Tibial artery (tissue), 4 donors: ENCODE data around the gene ASIC5.

ENCODE experiments used
- DNase-seq, 2 donors: peaks; one replicate each; pipeline ENCODE4 v3.0.0-alpha.2; 2019
- H3K27ac ChIP-seq, 2 donors: fragments of 200-600 bp; sonication (generic) in 1 of 2; 1 replicate in 1 of 2; 2 replicates in 1 of 2; pipeline ENCODE4 v1.5.1; 2018 to 2019; ENCODE audit warnings: mild to moderate bottlenecking in 1 of 2
- H3K27me3 ChIP-seq, 2 donors: fragments of 200-600 bp; sonication (generic) in 1 of 2; one replicate each; pipeline versions ENCODE4 v1.5.1 to v1.6.0; 2016 to 2019
- H3K36me3 ChIP-seq, 3 donors: fragments of 200-600 bp; sonication (generic) in 2 of 3; one replicate each; pipeline ENCODE4 v1.5.1; 2016 to 2019; ENCODE audit warnings: mild to moderate bottlenecking in 2 of 3
- H3K4me1 ChIP-seq, 4 donors: fragments of 200-600 bp; sonication (generic) in 2 of 4; 1 replicate in 3 of 4; 2 replicates in 1 of 4; pipeline ENCODE4 v1.5.1; 2016 to 2019
- H3K4me3 ChIP-seq, 2 donors: fragments of 200-600 bp; sonication (generic) in 1 of 2; 1 replicate in 1 of 2; 2 replicates in 1 of 2; pipeline ENCODE4 v1.5.1; 2018 to 2019; ENCODE audit warnings: mild to moderate bottlenecking in 2 of 2
- H3K9me3 ChIP-seq, 3 donors: fragments of 200-600 bp; sonication (generic) in 1 of 3; one replicate each; pipeline ENCODE4 v1.5.1; 2016 to 2019
- intact Hi-C: fragments of 100-400 bp; cut with DNase I; formaldehyde crosslinking; loops from one replicate; pipeline ENCODE4 v1.15.0; 2023; ENCODE audit warnings: low total_unique reads
- TF ChIP-seq, protein P1 (sequence below), 2 experiments: fragments of 200-600 bp in 1 of 2; fragments of 450-650 bp in 1 of 2; IDR thresholded peaks; one replicate each; pipeline ENCODE4 v1.5.1; 2017 to 2019; ENCODE audit warnings: antibody characterized with exemption in 2 of 2, mild to moderate bottlenecking in 1 of 2, moderate library complexity in 1 of 2

ASIC5 gene

GRCh38 chr4:155828628-155829027 is 37.4 kb downstream of the ASIC5 start:
- H3K27ac ChIP-seq, result no peak overlapping the region
- no peak overlapping the region for H3K4me3 ChIP-seq
- H3K27me3 ChIP-seq, result no peaks in the 10 kb centered on the region
- H3K36me3 ChIP-seq, result no peaks in the 10 kb centered on the region
- no peak for DNase-seq
- intact Hi-C loops, result no loop called here
- H3K4me1 ChIP-seq, result no peaks in the 10 kb centered on the region
- no peaks in the 10 kb centered on the region for H3K9me3 ChIP-seq
- TF ChIP-seq, protein P1, sequence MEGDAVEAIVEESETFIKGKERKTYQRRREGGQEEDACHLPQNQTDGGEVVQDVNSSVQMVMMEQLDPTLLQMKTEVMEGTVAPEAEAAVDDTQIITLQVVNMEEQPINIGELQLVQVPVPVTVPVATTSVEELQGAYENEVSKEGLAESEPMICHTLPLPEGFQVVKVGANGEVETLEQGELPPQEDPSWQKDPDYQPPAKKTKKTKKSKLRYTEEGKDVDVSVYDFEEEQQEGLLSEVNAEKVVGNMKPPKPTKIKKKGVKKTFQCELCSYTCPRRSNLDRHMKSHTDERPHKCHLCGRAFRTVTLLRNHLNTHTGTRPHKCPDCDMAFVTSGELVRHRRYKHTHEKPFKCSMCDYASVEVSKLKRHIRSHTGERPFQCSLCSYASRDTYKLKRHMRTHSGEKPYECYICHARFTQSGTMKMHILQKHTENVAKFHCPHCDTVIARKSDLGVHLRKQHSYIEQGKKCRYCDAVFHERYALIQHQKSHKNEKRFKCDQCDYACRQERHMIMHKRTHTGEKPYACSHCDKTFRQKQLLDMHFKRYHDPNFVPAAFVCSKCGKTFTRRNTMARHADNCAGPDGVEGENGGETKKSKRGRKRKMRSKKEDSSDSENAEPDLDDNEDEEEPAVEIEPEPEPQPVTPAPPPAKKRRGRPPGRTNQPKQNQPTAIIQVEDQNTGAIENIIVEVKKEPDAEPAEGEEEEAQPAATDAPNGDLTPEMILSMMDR (IDR thresholded peaks at IDR 0.05), result no peak

DNA sequence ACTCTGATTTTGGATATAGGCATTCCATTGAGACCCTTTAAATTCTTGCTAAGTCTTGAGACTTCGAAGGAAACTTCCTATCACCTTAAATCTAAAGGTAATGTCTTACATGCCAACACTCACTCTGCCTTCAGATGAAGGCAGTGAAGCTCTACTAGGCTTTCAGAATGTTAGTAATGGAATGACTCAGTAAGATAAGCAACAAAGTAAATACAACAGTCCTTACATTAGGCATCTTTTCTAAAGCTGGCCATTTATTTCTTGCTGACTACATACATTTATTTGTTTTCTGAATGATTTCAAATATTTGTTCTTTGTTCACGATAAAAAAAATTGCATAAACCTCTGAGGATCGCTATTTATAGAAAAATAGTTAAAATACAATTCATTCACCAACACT is 43.5 kb downstream of the ASIC5 start:
- Histone ChIP-seq H3K9me3 (no peaks in the 10 kb centered on the region), H3K27me3 (no peaks in the 10 kb centered on the region), H3K4me1 (peaks cover 0 to 9% (median 4%) of the 10 kb centered on the region in 4 donors), H3K36me3 (no peaks in the 10 kb centered on the region), H3K27ac (no peak overlapping the region), H3K4me3 (no peak overlapping the region)
- no peak for DNase-seq
- TF ChIP-seq, protein P1 (IDR thresholded peaks at IDR 0.05), result no peak
- intact Hi-C loops, result no loop called here

- Histone ChIP-seq H3K9me3 (no peaks in the 10 kb centered on the region), H3K27ac (no peak overlapping the region), H3K36me3 (no peaks in the 10 kb centered on the region), H3K4me3 (no peak overlapping the region), H3K27me3 (no peaks in the 10 kb centered on the region), H3K4me1 (peaks cover 0 to 9% (median 4%) of the 10 kb centered on the region in 4 donors)
- TF ChIP-seq, protein P1 (IDR thresholded peaks at IDR 0.05), result no peak
- DNase-seq, result no peak
- intact Hi-C loops, result no loop called here
These were observed 45.1 kb downstream of the ASIC5 start for GRCh38 chr4:155820887-155821518.

- H3K4me1 ChIP-seq, result peaks cover 0 to 9% (median 4%) of the 10 kb centered on the region in 4 donors
- no peak overlapping the region for H3K27ac ChIP-seq
- intact Hi-C loops, result no loop called here
- H3K36me3 ChIP-seq, result no peaks in the 10 kb centered on the region
- TF ChIP-seq, protein P1 (IDR thresholded peaks at IDR 0.05), result no peak
- H3K27me3 ChIP-seq, result no peaks in the 10 kb centered on the region
- H3K9me3 ChIP-seq, result no peaks in the 10 kb centered on the region
- no peak overlapping the region for H3K4me3 ChIP-seq
- peak in 1 of 2 donors; percentile 20 for DNase-seq
These were observed 47.0 kb downstream of the ASIC5 start for GRCh38 chr4:155819066-155819465.

- Histone ChIP-seq H3K9me3 (no peaks in the 10 kb centered on the region), H3K4me1 (peaks cover 0 to 9% (median 4%) of the 10 kb centered on the region in 4 donors), H3K27me3 (no peaks in the 10 kb centered on the region), H3K4me3 (no peak overlapping the region), H3K36me3 (no peaks in the 10 kb centered on the region), H3K27ac (no peak overlapping the region)
- no peak for DNase-seq
- intact Hi-C loops, result no loop called here
- TF ChIP-seq, protein P1 (IDR thresholded peaks at IDR 0.05), result no peak
These were observed 47.4 kb downstream of the ASIC5 start for GRCh38 chr4:155818639-155819038.
